ENCODE results near the gene G6PC1. TPM values are rescaled to one million over a fixed set of nuclear protein-coding genes. Genes with fewer than 3 reads are reported as not detected.
A peak's percentile ranks its signal among the peaks of the same experiment; 100 is the strongest.

G6PC1 gene
- total and polyA plus RNA-seq, 2 of the 13 experiments (the other 11 are each of a cell fraction or from before 2014, with no cell fraction given): 1.7 to 37.9 TPM

DNA sequence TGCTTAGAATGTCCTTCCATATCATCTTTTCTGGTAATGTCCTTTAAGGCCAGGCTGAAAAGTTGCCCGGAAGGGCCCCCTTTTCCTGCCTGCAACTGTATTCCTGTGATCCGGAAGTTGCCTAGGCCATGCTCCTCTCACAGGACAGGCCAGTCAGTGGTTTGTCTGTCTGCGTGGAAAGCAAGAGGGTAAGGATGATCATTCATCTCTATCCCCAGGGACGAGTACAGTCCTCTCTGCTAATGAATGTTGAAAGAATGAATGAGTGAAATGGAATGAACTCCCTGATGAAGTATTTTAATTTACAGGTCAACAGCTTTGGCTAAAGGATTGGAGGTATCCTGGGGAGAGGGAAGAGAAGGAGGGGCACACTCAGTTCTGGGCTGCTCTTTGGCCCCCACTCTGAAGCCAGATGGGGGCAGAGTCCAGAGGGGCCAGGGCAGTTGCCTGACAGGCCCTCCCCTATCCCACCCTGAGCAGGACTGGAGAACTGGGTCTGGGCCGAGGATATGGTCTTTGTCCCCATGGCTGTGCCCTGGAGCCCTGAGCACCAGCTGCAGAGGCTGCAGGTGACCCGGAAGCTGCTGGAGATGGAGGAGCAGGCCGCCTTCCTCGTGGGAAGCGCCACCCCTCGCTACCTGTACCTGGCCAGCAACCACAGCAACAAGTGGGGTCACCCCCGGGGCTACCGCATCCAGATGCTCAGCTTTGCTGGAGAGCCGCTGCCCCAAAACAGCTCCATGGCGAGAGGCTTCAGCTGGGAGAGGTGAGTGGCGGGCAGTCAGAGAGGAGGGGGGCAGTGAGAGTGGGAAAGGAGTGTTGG lies 46.4 kb upstream of the G6PC1 start (continued):
- TF ChIP-seq SMARCE1 (IDR thresholded peaks at IDR 0.05; ENCODE audit: borderline replicate concordance) (no peak), ZC3H4 (CRISPR knock-in tag; IDR thresholded peaks at IDR 0.05; ENCODE audit: borderline replicate concordance) (no peak), ZFP36 (IDR thresholded peaks at IDR 0.05; ENCODE audit: borderline replicate concordance, low read depth, low read length, partially characterized antibody) (no peak), ZNF382 (CRISPR knock-in tag; IDR thresholded peaks at IDR 0.05; ENCODE audit: borderline replicate concordance) (no peak), ZNF10 (CRISPR knock-in tag; IDR thresholded peaks at IDR 0.05; ENCODE audit: borderline replicate concordance, low read depth) (no peak), CCAR2 (optimal IDR thresholded peaks at IDR 0.05; ENCODE audit: low read depth, low read length) (peak; percentile 47), ZNF530 (CRISPR knock-in tag; IDR thresholded peaks at IDR 0.05; ENCODE audit: low read depth) (no peak), ZNF75D (CRISPR knock-in tag; IDR thresholded peaks at IDR 0.05; ENCODE audit: borderline replicate concordance) (no peak)
- TF ChIP-seq, protein P1, sequence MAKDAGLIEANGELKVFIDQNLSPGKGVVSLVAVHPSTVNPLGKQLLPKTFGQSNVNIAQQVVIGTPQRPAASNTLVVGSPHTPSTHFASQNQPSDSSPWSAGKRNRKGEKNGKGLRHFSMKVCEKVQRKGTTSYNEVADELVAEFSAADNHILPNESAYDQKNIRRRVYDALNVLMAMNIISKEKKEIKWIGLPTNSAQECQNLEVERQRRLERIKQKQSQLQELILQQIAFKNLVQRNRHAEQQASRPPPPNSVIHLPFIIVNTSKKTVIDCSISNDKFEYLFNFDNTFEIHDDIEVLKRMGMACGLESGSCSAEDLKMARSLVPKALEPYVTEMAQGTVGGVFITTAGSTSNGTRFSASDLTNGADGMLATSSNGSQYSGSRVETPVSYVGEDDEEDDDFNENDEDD (CRISPR knock-in tag; IDR thresholded peaks at IDR 0.05; ENCODE audit: borderline replicate concordance): no peak
- TF ChIP-seq, protein P2, sequence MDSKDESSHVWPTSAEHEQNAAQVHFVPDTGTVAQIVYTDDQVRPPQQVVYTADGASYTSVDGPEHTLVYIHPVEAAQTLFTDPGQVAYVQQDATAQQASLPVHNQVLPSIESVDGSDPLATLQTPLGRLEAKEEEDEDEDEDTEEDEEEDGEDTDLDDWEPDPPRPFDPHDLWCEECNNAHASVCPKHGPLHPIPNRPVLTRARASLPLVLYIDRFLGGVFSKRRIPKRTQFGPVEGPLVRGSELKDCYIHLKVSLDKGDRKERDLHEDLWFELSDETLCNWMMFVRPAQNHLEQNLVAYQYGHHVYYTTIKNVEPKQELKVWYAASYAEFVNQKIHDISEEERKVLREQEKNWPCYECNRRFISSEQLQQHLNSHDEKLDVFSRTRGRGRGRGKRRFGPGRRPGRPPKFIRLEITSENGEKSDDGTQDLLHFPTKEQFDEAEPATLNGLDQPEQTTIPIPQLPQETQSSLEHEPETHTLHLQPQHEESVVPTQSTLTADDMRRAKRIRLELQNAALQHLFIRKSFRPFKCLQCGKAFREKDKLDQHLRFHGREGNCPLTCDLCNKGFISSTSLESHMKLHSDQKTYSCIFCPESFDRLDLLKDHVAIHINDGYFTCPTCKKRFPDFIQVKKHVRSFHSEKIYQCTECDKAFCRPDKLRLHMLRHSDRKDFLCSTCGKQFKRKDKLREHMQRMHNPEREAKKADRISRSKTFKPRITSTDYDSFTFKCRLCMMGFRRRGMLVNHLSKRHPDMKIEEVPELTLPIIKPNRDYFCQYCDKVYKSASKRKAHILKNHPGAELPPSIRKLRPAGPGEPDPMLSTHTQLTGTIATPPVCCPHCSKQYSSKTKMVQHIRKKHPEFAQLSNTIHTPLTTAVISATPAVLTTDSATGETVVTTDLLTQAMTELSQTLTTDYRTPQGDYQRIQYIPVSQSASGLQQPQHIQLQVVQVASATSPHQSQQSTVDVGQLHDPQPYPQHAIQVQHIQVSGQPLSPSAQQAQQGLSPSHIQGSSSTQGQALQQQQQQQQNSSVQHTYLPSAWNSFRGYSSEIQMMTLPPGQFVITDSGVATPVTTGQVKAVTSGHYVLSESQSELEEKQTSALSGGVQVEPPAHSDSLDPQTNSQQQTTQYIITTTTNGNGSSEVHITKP (CRISPR knock-in tag; IDR thresholded peaks at IDR 0.05; ENCODE audit: low read depth): 0 out of 2 replicates have a peak, but pooled peaks have one; percentile 24
- TF ChIP-seq, protein P3, sequence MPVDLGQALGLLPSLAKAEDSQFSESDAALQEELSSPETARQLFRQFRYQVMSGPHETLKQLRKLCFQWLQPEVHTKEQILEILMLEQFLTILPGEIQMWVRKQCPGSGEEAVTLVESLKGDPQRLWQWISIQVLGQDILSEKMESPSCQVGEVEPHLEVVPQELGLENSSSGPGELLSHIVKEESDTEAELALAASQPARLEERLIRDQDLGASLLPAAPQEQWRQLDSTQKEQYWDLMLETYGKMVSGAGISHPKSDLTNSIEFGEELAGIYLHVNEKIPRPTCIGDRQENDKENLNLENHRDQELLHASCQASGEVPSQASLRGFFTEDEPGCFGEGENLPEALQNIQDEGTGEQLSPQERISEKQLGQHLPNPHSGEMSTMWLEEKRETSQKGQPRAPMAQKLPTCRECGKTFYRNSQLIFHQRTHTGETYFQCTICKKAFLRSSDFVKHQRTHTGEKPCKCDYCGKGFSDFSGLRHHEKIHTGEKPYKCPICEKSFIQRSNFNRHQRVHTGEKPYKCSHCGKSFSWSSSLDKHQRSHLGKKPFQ (CRISPR knock-in tag; IDR thresholded peaks at IDR 0.05; ENCODE audit: insufficient replicate concordance): peak; percentile 68
- TF ChIP-seq, protein P4, sequence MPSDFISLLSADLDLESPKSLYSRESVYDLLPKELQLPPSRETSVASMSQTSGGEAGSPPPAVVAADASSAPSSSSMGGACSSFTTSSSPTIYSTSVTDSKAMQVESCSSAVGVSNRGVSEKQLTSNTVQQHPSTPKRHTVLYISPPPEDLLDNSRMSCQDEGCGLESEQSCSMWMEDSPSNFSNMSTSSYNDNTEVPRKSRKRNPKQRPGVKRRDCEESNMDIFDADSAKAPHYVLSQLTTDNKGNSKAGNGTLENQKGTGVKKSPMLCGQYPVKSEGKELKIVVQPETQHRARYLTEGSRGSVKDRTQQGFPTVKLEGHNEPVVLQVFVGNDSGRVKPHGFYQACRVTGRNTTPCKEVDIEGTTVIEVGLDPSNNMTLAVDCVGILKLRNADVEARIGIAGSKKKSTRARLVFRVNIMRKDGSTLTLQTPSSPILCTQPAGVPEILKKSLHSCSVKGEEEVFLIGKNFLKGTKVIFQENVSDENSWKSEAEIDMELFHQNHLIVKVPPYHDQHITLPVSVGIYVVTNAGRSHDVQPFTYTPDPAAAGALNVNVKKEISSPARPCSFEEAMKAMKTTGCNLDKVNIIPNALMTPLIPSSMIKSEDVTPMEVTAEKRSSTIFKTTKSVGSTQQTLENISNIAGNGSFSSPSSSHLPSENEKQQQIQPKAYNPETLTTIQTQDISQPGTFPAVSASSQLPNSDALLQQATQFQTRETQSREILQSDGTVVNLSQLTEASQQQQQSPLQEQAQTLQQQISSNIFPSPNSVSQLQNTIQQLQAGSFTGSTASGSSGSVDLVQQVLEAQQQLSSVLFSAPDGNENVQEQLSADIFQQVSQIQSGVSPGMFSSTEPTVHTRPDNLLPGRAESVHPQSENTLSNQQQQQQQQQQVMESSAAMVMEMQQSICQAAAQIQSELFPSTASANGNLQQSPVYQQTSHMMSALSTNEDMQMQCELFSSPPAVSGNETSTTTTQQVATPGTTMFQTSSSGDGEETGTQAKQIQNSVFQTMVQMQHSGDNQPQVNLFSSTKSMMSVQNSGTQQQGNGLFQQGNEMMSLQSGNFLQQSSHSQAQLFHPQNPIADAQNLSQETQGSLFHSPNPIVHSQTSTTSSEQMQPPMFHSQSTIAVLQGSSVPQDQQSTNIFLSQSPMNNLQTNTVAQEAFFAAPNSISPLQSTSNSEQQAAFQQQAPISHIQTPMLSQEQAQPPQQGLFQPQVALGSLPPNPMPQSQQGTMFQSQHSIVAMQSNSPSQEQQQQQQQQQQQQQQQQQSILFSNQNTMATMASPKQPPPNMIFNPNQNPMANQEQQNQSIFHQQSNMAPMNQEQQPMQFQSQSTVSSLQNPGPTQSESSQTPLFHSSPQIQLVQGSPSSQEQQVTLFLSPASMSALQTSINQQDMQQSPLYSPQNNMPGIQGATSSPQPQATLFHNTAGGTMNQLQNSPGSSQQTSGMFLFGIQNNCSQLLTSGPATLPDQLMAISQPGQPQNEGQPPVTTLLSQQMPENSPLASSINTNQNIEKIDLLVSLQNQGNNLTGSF (CRISPR knock-in tag; IDR thresholded peaks at IDR 0.05): peak; percentile 62; the same call in 1 of the 2 replicates
- TF ChIP-seq, protein P5, sequence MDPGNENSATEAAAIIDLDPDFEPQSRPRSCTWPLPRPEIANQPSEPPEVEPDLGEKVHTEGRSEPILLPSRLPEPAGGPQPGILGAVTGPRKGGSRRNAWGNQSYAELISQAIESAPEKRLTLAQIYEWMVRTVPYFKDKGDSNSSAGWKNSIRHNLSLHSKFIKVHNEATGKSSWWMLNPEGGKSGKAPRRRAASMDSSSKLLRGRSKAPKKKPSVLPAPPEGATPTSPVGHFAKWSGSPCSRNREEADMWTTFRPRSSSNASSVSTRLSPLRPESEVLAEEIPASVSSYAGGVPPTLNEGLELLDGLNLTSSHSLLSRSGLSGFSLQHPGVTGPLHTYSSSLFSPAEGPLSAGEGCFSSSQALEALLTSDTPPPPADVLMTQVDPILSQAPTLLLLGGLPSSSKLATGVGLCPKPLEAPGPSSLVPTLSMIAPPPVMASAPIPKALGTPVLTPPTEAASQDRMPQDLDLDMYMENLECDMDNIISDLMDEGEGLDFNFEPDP (CRISPR knock-in tag; conservative IDR thresholded peaks at IDR 0.05): 0 out of 2 replicates have a peak, but pooled peaks have one; percentile 79

Measured in HepG2 (cell line).